ENCODE measurements around the gene LPAR3.
"Not testable (repeated sequence)": the region's sequence is repeated elsewhere in the genome, so short reads cannot be mapped to it uniquely, and the experiment has no call there.

Gene LPAR3

DNA sequence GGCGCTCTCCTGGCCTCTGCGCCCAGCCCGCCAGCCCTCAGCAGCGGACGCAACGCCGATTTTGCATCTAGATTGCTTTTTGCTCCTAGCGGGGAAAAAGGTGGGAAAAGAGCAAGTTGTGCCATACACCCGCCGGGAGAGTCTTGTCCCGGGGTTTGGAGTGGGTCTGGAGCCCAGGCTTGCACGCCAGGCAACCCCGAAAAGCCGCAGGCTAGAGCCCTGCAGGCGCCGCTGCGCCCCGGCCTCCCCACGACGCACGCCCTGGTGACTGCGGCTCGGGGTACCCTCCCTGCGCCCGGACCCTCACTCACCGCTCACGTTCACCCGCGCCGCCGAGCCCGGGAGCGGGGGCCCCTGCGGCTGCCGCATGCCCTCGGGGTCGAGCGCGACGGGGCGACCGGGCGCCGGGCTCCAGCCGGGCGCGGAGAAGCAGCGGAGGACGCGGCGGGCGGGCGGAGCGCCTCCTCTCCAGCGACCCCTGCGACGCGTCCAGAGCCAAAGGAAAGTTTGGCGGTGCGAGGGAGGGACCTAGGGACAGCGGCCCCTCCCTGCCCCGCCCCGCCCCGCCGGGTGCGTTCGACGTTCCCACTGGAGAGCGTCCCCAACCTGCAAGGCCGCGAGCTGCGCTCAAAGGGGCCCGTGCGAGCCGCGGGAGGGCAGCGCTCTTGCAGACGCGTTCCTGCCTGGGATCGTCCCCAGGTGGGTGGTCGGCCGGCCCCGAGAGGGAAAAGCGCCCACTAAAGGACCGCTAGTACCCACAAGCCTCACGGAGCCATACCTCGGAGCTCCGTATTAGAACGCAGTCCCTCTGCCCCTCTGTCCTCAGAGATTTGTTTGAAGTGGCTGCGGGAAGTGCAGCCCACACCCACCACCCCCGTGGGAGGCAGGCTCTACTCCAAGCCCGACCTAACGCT lies at the start of gene LPAR3:
TSS of gene LPAR3 (minus strand) at position 502 of the 914 bp plus-strand sequence. CDS start 27,086 bp downstream, outside the sequence.
- DNase-seq (ENCODE audit: insufficient read length, low spot score) = peak; percentile 53
- FAIRE-seq = peak; percentile 48

DNA sequence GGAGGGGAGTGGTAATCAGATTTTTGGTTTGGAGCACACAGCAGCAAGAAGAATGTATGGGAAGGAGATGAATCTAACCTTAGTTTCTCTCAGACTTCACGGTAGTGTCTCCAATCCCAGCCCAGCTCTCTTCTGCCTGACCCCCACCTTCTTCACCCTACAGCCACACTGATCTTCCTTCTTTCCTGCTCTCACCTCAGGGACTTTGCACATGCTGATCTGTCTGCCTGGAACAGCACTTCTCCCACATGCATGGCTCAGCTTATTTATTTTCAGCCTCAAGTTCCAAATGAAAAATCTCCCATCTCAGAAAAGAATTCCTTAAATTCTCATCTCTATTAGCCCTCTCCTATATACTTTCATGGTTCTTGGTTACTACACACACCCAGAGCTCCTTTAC lies 48.8 kb upstream of the LPAR3 start:
- DNase-seq (ENCODE audit: insufficient read length, low spot score) = no peak
- no peak for FAIRE-seq

DNA sequence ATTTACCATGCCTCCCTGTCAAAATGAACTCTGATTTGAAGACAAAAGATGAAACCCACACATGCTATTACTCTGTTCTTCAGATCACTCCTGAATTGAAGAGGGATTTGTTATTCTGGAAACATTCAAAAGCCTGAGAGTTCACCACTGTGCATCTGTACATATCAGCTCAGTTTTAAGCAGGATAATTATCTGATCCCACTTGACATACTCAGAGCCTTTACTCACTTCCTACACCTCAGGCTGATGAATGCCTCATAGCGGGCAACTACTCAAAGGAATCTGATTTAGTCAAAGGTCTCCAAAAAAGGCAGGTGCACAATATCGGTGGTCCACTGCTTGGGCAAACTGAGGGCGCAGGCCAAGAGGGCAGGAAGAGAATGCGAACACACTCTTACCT lies 47.5 kb upstream of the LPAR3 start:
- DNase-seq (ENCODE audit: insufficient read length, low spot score) = no peak
- no peak for FAIRE-seq

- DNase-seq (ENCODE audit: insufficient read length, low spot score) = no peak
- no peak for FAIRE-seq
Measured at GRCh38 chr1:84939761-84940160, 46.8 kb upstream of the LPAR3 start.

GRCh38 chr1:84939151-84939550 lies 46.1 kb upstream of the LPAR3 start:
- FAIRE-seq = no peak
- DNase-seq (ENCODE audit: insufficient read length, low spot score) = no peak

DNA sequence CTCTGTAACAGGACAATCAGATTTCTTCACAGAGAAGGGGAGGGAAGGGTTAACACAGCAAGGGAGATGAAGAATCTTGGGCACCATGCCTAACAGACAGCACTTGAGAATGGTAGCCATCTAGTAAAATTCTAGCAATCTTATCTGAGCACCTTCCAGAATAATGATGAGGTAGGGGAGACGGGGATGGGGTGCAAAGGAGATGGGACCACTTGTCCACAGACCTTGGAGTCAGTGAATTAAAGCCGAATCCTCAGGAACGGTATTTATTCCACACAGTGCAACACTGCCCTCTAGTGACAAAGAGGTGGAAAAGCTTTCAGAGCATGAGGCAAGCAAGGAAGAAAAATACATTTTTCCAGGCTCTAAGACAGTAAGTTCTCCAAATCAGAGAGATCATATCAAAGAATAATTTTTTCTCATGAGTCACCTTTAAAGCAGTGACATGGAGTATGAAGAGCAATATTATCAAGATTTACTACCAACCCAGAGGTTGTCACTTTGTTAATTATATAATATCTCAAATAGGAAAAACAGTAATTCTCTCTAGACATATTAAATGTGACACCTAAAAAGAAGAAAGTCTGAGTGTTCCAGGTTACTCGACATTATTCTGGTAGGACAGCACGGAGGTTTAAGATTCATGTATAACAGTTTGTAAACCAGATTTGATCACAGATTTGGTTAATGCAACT lies 43.3 kb upstream of the LPAR3 start:
- peak; percentile 57 for DNase-seq (ENCODE audit: insufficient read length, low spot score)
- FAIRE-seq = peak; percentile 9

GRCh38 chr1:84933011-84933611 lies 40.1 kb upstream of the LPAR3 start:
- DNase-seq (ENCODE audit: insufficient read length, low spot score) = no peak
- no peak for FAIRE-seq

DNA sequence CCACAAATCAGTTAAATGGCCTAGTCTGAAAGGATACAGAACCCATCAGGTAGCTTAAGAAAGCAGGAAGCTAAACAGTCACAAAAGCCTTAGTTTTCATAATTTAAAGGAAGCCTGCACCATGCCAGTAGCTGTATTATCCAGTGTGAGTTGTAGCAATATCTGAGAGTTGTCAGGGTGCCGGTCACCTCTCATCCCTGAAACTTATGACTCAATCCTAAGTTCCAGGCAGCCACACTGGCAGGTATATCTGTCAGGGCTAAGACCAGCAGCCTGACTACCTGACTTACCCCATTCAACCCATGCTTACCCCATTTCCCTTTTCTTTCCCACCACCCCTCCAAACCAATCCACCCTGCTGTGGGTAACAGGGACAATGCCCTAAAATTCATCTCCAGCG lies 37.8 kb upstream of the LPAR3 start:
- FAIRE-seq (no peak), DNase-seq (ENCODE audit: insufficient read length, low spot score) (no peak)

DNA sequence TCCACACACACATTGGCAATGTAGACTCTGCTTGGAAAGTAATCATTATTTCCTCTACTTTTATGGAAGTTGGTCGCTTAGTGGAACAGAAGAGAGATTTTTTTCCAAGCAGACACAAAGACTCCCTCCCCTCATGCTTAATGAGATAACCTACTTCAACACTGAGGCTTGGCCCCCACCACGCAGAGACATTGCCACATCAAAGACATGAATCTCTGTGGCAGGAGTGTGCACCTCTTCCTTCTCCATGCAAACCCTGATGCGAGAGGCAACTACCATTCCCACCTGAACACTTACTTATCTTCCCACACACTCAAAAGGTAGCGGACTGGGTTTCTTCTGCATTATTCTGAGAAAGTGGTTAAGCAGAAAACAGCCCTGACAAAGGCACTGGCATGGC lies 37.3 kb upstream of the LPAR3 start:
- FAIRE-seq (no peak), DNase-seq (ENCODE audit: insufficient read length, low spot score) (no peak)

- DNase-seq (ENCODE audit: insufficient read length, low spot score) (no peak), FAIRE-seq (no peak)
Measured at GRCh38 chr1:84929581-84929980, 36.6 kb upstream of the LPAR3 start.

DNA sequence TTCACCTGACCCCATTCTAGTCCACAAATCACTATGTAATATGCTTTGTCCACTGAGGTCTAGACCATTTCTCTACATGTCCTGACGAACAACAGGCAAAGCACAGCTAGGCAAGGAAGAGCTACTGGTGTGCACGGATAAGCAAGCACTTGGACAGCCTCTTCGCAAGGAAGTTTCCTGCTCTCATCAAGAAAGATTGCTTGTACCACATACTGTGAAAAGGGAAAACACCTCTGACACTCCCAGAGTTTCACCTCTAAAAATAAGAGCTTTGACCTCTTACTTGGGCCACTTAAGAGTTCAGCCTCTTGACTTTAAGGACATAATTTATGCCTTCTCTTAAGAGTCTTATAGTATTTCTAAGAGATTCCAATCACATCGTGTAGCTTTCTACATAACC lies 36.0 kb upstream of the LPAR3 start:
- no peak for FAIRE-seq
- no peak for DNase-seq (ENCODE audit: insufficient read length, low spot score)

DNA sequence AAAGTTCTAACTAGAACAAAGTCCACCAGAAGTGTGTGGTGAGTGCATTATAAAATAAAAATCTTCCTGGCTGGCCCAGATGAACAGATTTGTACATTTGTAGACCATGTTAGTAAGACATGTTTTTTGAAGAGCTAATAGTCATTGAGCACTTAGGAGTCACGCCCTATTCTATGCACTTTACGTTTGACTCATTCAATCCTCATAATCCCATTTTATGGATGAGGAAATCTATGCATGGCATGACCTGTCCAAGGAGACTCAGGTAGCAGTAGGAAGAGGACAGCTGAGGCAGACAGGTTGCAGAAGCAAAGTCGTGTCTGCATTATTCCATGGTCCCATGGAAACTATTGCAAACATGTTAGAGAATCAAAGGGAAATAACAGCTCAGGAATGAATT lies 30.3 kb upstream of the LPAR3 start:
- FAIRE-seq = no peak
- DNase-seq (ENCODE audit: insufficient read length, low spot score) = no peak

GRCh38 chr1:84920159-84920558 lies 27.2 kb upstream of the LPAR3 start:
- FAIRE-seq (no peak), DNase-seq (ENCODE audit: insufficient read length, low spot score) (no peak)

- no peak for FAIRE-seq
- no peak for DNase-seq (ENCODE audit: insufficient read length, low spot score)
Measured at GRCh38 chr1:84919461-84919970, 26.5 kb upstream of the LPAR3 start.

GRCh38 chr1:84918726-84919336 lies 25.8 kb upstream of the LPAR3 start:
- no peak for FAIRE-seq
- no peak for DNase-seq (ENCODE audit: insufficient read length, low spot score)

- no peak for FAIRE-seq
Measured at GRCh38 chr1:84916897-84917296, 23.9 kb upstream of the LPAR3 start.

DNA sequence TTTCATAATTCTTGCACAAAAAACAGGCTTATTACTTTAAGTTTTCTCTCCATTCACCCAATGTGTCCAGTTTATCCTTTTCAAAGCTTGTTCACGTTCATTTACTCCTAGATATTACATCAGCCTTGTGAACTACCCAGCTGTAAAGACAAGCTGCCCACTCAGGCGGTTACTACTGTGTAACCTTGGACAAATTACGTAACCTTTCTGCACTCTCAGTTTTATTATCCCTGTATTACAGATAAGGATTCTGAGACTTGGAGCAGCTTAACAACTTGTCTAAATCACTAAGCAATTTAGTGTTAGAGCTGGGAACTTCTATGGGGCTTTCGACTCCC lies 20.5 kb upstream of the LPAR3 start:
- no peak for DNase-seq (ENCODE audit: insufficient read length, low spot score)
- no peak for FAIRE-seq

More at GRCh38 chr1:84916897-84917296, 23.9 kb upstream of the LPAR3 start:
- DNase-seq (ENCODE audit: insufficient read length, low spot score) = no peak

DNA sequence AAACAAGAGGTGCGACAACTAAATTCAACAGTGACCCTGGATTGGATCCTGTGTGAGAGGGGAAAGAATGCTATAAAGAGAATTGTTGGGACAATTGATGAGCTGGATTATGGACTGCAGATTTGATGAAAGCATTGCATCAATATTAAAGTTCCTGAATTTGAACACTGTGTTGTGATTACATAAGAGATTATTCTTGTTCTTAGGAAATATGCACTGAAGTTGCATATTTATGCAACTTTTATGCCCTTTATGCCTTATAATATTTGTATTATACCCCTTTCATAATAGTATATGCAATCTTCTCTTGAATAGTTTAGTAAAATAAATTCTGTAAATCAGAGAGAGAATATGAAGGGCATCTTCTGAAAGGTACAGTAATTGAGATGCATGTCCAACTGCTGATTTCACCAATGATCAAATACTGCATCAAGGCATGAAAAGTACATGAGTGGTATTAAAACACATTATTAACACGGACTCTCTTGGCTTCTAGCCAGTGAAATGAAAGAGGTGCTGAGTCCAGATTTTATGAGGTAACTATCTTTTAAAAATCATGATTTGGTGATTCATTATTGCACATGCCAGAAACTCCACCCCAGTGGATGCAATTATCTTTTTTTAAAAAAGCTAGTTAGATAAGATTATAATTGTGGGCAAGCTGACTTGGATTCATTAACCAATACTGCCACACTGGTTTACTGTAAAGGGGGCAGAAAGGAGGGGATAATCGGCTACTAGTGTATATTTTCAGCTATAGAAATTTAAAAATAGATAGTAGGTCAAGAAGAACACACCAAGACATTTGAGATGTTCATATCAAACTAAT lies 19.9 kb upstream of the LPAR3 start:
- no peak for DNase-seq (ENCODE audit: insufficient read length, low spot score)
- FAIRE-seq = no peak

DNA sequence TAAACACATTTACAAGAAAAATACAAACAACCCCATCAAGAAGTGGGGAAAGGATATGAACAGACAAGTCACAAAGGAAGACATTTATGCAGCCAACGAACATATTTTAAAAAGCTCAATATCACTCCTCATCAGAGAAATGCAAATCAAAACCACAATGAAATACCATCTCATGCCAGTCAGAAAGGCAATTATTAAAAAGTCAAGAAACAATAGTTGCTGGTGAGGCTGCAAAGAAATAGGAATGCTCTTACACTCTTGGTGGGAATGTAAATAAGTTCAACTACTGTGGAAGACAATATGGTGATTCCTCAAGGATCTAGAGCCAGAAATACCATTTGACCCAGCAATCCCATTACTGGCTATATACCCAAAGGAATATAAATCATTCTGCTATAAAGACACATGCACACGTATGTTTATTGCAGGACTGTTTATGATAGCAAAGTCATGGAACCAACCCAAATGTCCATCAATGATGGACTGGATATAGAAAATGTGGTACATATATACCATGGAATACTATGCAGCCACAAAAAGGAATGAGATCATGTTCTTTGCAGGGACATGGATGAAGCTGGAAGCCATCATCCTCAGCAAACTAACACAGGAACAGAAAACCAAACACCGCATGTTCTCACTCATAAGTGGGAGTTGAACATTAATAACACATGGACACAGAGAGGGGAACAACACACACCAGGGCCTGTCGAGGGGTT lies 15.9 kb upstream of the LPAR3 start:
- not testable (repeated sequence) for DNase-seq (ENCODE audit: insufficient read length, low spot score); FAIRE-seq
